ENCODE measurements around the gene TPM3.
"Not testable (repeated sequence)": the region's sequence is repeated elsewhere in the genome, so short reads cannot be mapped to it uniquely, and the experiment has no call there.

The TPM3 gene

GRCh38 chr1:154206196-154206595 lies 14.3 kb upstream of the TPM3 start, which contains the start of gene CFAP141:
TSS of gene CFAP141 (minus strand) at chr1:154206333. CDS start at chr1:154206307, 26 bp downstream.
- peak in 1 of 2 donors; percentile 17 for DNase-seq (ENCODE audit: low read depth in 2 of 2)

- not testable (repeated sequence) for DNase-seq (ENCODE audit: low read depth in 2 of 2)
These were observed 13.9 kb upstream of the TPM3 start for GRCh38 chr1:154205778-154206177.

- DNase-seq (ENCODE audit: low read depth in 2 of 2), result no peak
These were observed 7.6 kb upstream of the TPM3 start for GRCh38 chr1:154199563-154199879.

GRCh38 chr1:154198756-154199562 lies 7.1 kb upstream of the TPM3 start:
- no peak for DNase-seq (ENCODE audit: low read depth in 2 of 2)

- DNase-seq (ENCODE audit: low read depth in 2 of 2), result no peak
These were observed 1.9 kb upstream of the TPM3 start for GRCh38 chr1:154193821-154194220.

GRCh38 chr1:154192476-154192875 lies 576 bp upstream of the TPM3 start:
- no peak for DNase-seq (ENCODE audit: low read depth in 2 of 2)

- no peak for DNase-seq (ENCODE audit: low read depth in 2 of 2)
These were observed 1.4 kb downstream of the TPM3 start for GRCh38 chr1:154190550-154190949.

- no peak for DNase-seq (ENCODE audit: low read depth in 2 of 2)
These were observed 4.9 kb downstream of the TPM3 start for GRCh38 chr1:154186852-154187501.

GRCh38 chr1:154186177-154186576 lies 5.7 kb downstream of the TPM3 start:
- peak; percentile 48 to 59 for DNase-seq (ENCODE audit: low read depth in 2 of 2)

- peak; percentile 93 to 94 for DNase-seq (ENCODE audit: low read depth in 2 of 2)
These were observed 8.6 kb downstream of the TPM3 start for GRCh38 chr1:154183046-154183915.

GRCh38 chr1:154182344-154183045 lies 9.4 kb downstream of the TPM3 start:
- DNase-seq (ENCODE audit: low read depth in 2 of 2), result peak; percentile 87

- DNase-seq (ENCODE audit: low read depth in 2 of 2), result no peak
These were observed 10.0 kb downstream of the TPM3 start for GRCh38 chr1:154181944-154182343.

- no peak for DNase-seq (ENCODE audit: low read depth in 2 of 2)
These were observed 11.8 kb downstream of the TPM3 start for GRCh38 chr1:154179946-154180687.

- no peak for DNase-seq (ENCODE audit: low read depth in 2 of 2)
These were observed 12.7 kb downstream of the TPM3 start for GRCh38 chr1:154178911-154179811.

GRCh38 chr1:154178013-154178412 lies 13.9 kb downstream of the TPM3 start:
- no peak for DNase-seq (ENCODE audit: low read depth in 2 of 2)

- no peak for DNase-seq (ENCODE audit: low read depth in 2 of 2)
These were observed 15.6 kb downstream of the TPM3 start for GRCh38 chr1:154176337-154176736.

GRCh38 chr1:154174654-154175053 lies 17.2 kb downstream of the TPM3 start:
- no peak for DNase-seq (ENCODE audit: low read depth in 2 of 2)

- DNase-seq (ENCODE audit: low read depth in 2 of 2), result no peak
These were observed 20.0 kb downstream of the TPM3 start for GRCh38 chr1:154171880-154172279.

- no peak for DNase-seq (ENCODE audit: low read depth in 2 of 2)
These were observed 20.7 kb downstream of the TPM3 start for GRCh38 chr1:154171223-154171583.
